Renal cortex interstitium (tissue), 11 donors: Measurements from ENCODE around the gene HOXB2. TPM values are rescaled to one million over a fixed set of nuclear protein-coding genes. Genes with fewer than 3 reads are reported as not detected.

Experiments used
- DNase-seq, 11 donors: peaks; one replicate each; pipeline ENCODE4 v3.0.0-alpha.2; 2013; ENCODE audit warnings: low read depth in 9 of 11, low spot score in 4 of 11; ENCODE audit errors: extremely low read depth in 1 of 11
- polyA plus RNA-seq, 3 donors: library from polyadenylated mRNA; unstranded; fragments of 120-200 nt; gene quantifications; one replicate each; pipeline ENCODE4 v1.2.1, GENCODE V29; 2013; ENCODE audit not compliant: insufficient read length in 3 of 3

The HOXB2 gene
- polyA plus RNA-seq, 3 donors, result 42.7 to 52.5 (median 49.0) TPM

- DNase-seq, result no peak
Measured at GRCh38 chr17:48532261-48532660, 12.6 kb downstream of the HOXB2 start.

DNA sequence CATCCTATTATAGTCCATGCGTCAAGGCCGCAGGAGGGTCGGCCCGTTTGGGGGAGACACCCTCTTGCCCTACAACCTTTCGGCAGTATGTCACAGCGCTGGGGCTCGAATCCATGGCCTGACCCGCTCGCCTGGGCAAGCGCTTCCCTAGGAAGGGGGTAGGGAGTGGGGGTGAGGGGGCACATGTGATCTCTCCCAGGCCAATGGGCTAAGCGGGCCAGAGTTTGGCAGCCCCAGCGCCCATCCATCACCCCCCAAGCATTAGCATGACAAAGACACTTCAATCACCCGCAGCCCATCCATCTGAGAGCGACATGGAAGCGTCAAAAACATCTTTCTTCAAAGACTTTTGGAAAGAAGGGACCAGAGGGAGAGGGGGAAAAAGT, 14.0 kb downstream of the HOXB2 start, which contains the start of gene HOXB1:
TSS of gene HOXB1 (minus strand) at position 125 of the 386 bp plus-strand sequence. CDS start at position 18, 107 bp downstream.
- DNase-seq, result no peak

GRCh38 chr17:48530208-48530886, 14.6 kb downstream of the HOXB2 start:
- DNase-seq, result no peak

GRCh38 chr17:48529683-48530009, 15.3 kb downstream of the HOXB2 start:
- DNase-seq, result no peak

GRCh38 chr17:48528936-48529682, 15.8 kb downstream of the HOXB2 start:
- DNase-seq, result no peak

DNA sequence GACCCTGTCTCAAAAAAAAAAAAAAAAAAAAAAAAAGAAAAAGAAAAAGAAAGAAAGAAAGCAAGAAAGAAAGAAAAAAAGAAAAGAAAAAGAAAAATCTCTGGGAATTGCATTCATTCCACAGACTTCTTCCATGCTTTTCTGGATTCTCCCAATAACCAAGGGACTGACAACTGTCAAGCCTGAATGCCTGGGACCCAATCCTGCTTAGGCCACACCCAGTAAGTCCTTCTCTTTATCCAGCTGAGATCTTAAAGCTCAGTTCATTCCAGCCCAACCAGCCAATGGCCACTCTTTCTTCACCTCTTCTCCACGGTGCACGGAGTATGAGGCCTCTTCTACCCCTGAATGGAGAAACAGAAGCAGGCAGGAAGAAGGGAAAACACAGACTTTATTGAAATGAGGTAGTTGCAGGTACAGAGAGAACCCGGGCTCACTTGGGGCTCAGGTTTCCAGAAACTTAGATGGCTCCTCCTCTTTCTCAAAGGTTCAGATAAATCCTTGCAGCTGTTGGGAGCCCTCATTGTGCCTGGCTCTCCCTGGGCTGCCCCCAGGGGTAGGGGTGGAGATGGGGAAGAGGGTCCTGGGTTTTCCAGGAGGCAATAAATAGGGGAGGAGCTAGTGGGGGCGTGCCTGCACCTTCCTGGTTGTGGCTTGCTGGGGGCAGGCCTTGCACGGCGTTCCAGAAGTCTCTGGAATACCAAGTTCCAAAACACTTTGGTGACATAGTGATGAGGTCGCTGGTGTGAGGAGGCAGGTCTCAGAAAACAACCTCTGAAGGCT, 16.6 kb downstream of the HOXB2 start:
- DNase-seq, result no peak

GRCh38 chr17:48527547-48527932, 17.4 kb downstream of the HOXB2 start:
- no peak for DNase-seq

GRCh38 chr17:48526608-48527546, 18.0 kb downstream of the HOXB2 start:
- no peak for DNase-seq

DNA sequence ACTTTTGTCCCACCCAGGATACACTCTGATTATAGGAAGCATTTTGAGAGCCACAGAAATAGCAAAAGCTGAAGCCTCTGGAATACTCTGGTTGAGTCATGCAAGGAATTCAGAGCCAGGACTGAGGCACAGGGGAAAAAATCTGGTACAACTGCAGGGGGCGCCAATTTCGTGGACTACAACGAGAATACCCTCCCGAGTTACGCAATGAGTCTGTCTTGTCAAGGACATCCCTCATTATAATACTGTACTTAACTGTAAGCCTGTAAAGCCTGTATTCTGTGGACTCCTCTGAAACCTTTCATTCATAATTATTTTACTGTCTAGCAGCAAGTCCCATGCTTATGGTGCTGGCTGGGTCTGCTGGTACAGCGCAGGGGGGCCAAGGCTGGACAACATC, 21.9 kb downstream of the HOXB2 start:
- no peak for DNase-seq

DNA sequence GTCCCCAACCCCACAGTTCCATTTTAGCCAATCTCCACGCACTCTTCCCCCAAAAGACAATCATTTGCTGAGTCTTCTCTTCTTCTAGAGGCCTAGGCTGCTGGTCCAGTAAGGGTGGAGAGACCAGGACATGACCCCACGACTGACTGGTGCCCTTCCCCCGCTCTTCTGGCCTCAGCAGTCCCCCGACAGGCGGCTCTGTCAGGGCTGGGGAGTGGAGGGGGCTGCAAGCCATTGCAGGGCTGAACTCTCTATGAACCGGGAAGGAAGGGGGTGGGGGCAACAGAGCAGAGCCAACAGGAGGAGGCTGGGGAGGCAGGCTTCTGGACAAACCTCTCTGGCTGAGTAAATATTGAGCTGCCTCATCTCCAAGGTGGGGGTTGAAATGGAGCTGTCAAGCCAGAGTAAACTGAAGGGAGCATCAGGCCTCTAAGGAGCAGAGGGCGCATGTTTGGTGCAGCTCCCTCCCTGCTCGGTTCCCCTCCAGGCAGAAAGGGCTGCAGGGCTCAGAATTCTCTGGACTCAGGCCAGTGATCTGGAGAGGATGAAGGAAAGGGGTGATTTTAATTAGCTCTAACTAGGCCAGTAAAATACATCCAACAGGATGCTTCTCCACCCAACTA, 22.8 kb downstream of the HOXB2 start:
- peak in 7 of 11 donors; percentile 74 to 89 (median 87) for DNase-seq

- DNase-seq, result no peak
Measured at GRCh38 chr17:48520631-48521079, 24.3 kb downstream of the HOXB2 start.

GRCh38 chr17:48519427-48519826, 25.5 kb downstream of the HOXB2 start:
- DNase-seq, result no peak

- no peak for DNase-seq
Measured at GRCh38 chr17:48517478-48517877, 27.4 kb downstream of the HOXB2 start.

DNA sequence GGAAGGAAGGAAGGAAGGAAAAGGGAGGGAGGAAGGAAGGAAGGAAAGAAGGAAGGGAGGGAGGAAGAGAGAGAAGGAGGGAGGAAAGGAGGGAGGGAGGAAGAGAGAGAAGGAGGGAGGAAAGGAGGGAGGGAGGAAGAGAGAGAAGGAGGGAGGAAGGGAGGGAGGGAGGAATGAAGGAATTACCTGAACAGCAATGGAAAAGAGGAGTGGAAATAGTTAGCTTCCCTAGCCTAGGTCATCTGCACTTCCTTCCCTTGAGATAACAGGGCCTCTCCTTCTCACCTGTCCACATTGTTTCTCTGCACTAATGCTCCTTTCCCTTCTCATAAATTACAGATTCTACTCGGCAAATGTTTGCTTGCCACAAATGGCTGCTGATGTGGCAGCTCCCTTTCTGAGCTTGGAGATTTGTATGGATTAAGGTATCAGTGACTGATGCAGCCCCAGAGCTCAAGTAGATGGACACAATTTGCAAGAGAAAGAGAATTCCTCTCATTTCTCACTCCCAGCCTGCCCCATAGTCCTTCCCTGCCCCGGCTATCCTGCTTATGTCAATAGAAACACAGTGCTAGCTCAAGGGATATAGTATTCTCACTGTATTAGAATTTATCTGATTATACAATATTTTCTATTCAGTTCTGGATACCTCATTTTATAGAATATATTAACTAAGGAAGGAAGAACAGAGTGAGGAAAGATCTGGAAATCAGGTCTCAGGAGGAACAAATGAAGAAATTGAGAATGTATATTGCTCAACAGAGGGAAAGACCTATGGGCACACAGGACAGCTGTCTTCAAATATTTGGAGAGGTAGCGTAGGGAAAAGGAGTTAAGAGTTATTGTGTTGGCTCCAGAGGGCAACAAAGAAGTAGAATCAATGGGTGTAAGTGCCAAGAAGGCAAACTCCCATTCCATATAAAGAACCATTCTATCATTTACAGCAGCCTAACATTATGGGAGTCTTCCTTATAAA, 28.7 kb downstream of the HOXB2 start:
- DNase-seq, result no peak

GRCh38 chr17:48514477-48514876, 30.4 kb downstream of the HOXB2 start:
- DNase-seq, result no peak

- no peak for DNase-seq
Measured at GRCh38 chr17:48513666-48514455, 31.0 kb downstream of the HOXB2 start.

DNA sequence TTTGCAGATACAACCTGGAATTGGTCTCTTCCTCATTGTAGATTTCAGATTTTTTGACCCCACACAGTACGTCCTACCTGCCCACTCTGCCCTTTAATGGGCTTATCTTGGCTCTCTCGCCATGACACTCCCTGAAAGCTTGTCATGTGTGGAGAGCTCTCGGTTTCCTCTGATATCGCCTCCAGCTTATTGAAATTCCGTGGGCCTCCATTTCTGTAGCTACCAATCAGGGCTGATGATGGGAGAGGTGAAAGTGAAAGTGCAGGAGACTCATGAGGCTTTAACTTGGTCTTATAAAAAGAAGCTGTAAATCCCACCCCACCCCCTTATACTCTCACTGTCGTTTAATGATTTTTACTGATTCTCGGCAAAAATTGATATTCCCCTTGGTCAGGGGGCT, 31.8 kb downstream of the HOXB2 start:
- DNase-seq, result no peak
